HG03135 (cell line): ENCODE data around the gene HDAC8.
"Not testable (repeated sequence)": the region's sequence is repeated elsewhere in the genome, so short reads cannot be mapped to it uniquely, and the experiment has no call there.

Source experiments
- ATAC-seq: cut with Tn5 transposase; IDR thresholded peaks from one replicate; pipeline ENCODE4 v1.9.1; 2021; ENCODE audit warnings: mild to moderate bottlenecking, moderate library complexity; ENCODE audit not compliant: unreplicated experiment

Gene HDAC8

GRCh38 chrX:72326605-72327300, 245.9 kb downstream of the HDAC8 start:
- no peak for ATAC-seq

- ATAC-seq: not testable (repeated sequence)
Measured at GRCh38 chrX:72319651-72320050, 253.0 kb downstream of the HDAC8 start.

GRCh38 chrX:72317139-72317538, 255.5 kb downstream of the HDAC8 start:
- ATAC-seq: no peak

GRCh38 chrX:72316408-72317110, 256.1 kb downstream of the HDAC8 start:
- ATAC-seq: no peak

GRCh38 chrX:72314881-72315280, 257.8 kb downstream of the HDAC8 start:
- ATAC-seq: no peak

- ATAC-seq: no peak
Measured at GRCh38 chrX:72313707-72314641, 258.7 kb downstream of the HDAC8 start.

- no peak for ATAC-seq
Measured at GRCh38 chrX:72312311-72312940, 260.2 kb downstream of the HDAC8 start.

GRCh38 chrX:72309297-72310071, 263.2 kb downstream of the HDAC8 start:
- no peak for ATAC-seq

GRCh38 chrX:72308566-72309296, 263.9 kb downstream of the HDAC8 start:
- ATAC-seq: no peak

GRCh38 chrX:72308209-72308565, 264.5 kb downstream of the HDAC8 start:
- no peak for ATAC-seq

- no peak for ATAC-seq
Measured at GRCh38 chrX:72307646-72308051, 265.0 kb downstream of the HDAC8 start.

GRCh38 chrX:72306851-72307645, 265.6 kb downstream of the HDAC8 start:
- ATAC-seq: peak; percentile 56

GRCh38 chrX:72306085-72306801, 266.4 kb downstream of the HDAC8 start:
- ATAC-seq: no peak

- no peak for ATAC-seq
Measured at GRCh38 chrX:72305286-72306084, 267.2 kb downstream of the HDAC8 start, which contains the start of gene CITED1. TSS of gene CITED1 (minus strand) at chrX:72305914. CDS start at chrX:72302869, 3,045 bp downstream.

GRCh38 chrX:72304877-72305276, 267.8 kb downstream of the HDAC8 start:
- no peak for ATAC-seq

GRCh38 chrX:72301781-72302180, 270.9 kb downstream of the HDAC8 start:
- ATAC-seq: no peak
